RPMI8226 (cell line): ENCODE results near the gene RHEB.

ENCODE experiments used
- DNase-seq: peaks from one replicate; pipeline ENCODE4 v3.0.0-alpha.2; 2015

The RHEB gene

GRCh38 chr7:151447312-151447711, 72.4 kb downstream of the RHEB start:
- no peak for DNase-seq

- DNase-seq: no peak
Measured at GRCh38 chr7:151446412-151446811, 73.3 kb downstream of the RHEB start.

- DNase-seq: no peak
Measured at GRCh38 chr7:151444632-151445031, 75.1 kb downstream of the RHEB start.

GRCh38 chr7:151442776-151443496, 76.8 kb downstream of the RHEB start:
- no peak for DNase-seq

- DNase-seq: no peak
Measured at GRCh38 chr7:151440799-151441445, 78.8 kb downstream of the RHEB start.

- DNase-seq: no peak
Measured at GRCh38 chr7:151439855-151440798, 79.6 kb downstream of the RHEB start, which contains the start of gene CRYGN. Gene CRYGN, minus strand, starts transcription at chr7:151440141. Its CDS starts 224 bp downstream, at chr7:151439917.

GRCh38 chr7:151438864-151439601, 80.7 kb downstream of the RHEB start:
- no peak for DNase-seq

GRCh38 chr7:151437866-151438516, 81.7 kb downstream of the RHEB start:
- no peak for DNase-seq

GRCh38 chr7:151437159-151437553, 82.5 kb downstream of the RHEB start:
- DNase-seq: no peak

- DNase-seq: no peak
Measured at GRCh38 chr7:151436446-151437158, 83.1 kb downstream of the RHEB start.

GRCh38 chr7:151435971-151436370, 83.7 kb downstream of the RHEB start:
- no peak for DNase-seq

GRCh38 chr7:151435103-151435916, 84.4 kb downstream of the RHEB start:
- no peak for DNase-seq

- no peak for DNase-seq
Measured at GRCh38 chr7:151434549-151434948, 85.1 kb downstream of the RHEB start.

- DNase-seq: no peak
Measured at GRCh38 chr7:151433721-151434400, 85.8 kb downstream of the RHEB start.

GRCh38 chr7:151432658-151433521, 86.8 kb downstream of the RHEB start:
- peak; percentile 40 for DNase-seq

GRCh38 chr7:151431768-151432311, 87.9 kb downstream of the RHEB start:
- DNase-seq: no peak

- DNase-seq: no peak
Measured at GRCh38 chr7:151431281-151431767, 88.4 kb downstream of the RHEB start.
